ENCODE results near the gene GRIA4. TPM values are rescaled to one million over a fixed set of nuclear protein-coding genes. Genes with fewer than 3 reads are reported as not detected.

GRIA4 gene
- total and polyA plus RNA-seq, 2 donors (not counting 1 experiment from before 2014, with no cell fraction given) = not detected

DNA sequence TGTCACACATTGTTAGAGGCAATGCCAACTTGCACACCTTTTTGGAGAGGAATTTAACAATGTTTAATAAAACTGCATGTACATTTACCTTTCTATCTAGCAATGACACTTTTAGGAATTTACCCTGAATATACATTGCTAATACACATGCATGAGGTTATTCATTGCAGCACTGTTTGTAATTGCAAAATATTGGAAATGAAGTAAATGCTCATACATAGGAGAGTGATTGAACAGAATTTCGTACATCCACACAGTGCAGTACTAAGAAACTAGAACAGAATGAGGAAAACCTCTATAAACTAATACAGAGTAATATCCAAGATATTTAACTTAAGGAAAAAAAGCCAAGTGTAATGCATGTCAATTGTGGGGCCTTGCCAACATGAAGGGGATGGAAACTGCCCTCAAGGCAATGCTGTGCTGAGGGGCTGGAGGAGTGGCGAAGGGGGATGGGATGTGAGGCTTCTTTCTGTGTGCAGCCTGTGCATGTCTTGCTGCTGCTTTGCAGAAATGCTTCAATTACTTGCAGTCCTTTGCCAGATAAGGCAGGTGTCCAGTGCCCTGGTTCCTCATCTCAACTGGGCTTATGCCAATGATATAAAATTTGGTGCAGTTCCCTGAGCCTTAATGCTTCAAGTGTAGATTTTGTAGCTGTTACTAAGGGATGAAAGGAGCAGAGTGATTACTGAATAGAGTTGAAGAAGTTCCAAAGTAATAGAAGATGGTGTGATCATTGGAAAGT lies 96.1 kb downstream of the GRIA4 start:
- Mint-ChIP-seq H3K27me3 (peaks cover 3% of the 10 kb centered on the region), H3K4me3 (no peak overlapping the region), H3K9me3 (ENCODE audit: insufficient read depth) (no peaks in the 10 kb centered on the region), H3K4me1 (no peaks in the 10 kb centered on the region), H3K27ac (no peak overlapping the region)
- 100% methylated on average over 1 of the region's 2 CpGs for WGBS (ENCODE audit: insufficient coverage)
- H3K79me2 ChIP-seq (ENCODE audit: control insufficient read depth, insufficient read depth, low read length) = no peaks in the 10 kb centered on the region
- H2AFZ ChIP-seq (ENCODE audit: insufficient read depth, low read depth, low read length, poor library complexity, severe bottlenecking) = no peak overlapping the region
- no peaks in the 10 kb centered on the region for H3K9me3 ChIP-seq (ENCODE audit: control extremely low read depth in 1 of 3, control insufficient read depth in 2 of 3, insufficient read depth in 1 of 3, low read length in 2 of 3)
- no peak overlapping the region for H3K4me3 ChIP-seq (ENCODE audit: control extremely low read depth in 1 of 5, extremely low read depth in 1 of 5, insufficient read depth in 1 of 5, low read depth in 2 of 5, low read length in 4 of 5)
- H4K20me1 ChIP-seq (ENCODE audit: control insufficient read depth, insufficient read depth, low read length, poor library complexity, severe bottlenecking) = no peaks in the 10 kb centered on the region
- no peaks in the 10 kb centered on the region for H3K27me3 ChIP-seq (replicated peaks in 1 of 4; ENCODE audit: control extremely low read depth in 1 of 4, control insufficient read depth in 3 of 4, insufficient read depth in 4 of 4, low read length in 3 of 4)
- ATAC-seq (ENCODE audit: low read depth) (no peak), DNase-seq (no peak)
- no peak overlapping the region for H3K27ac ChIP-seq (ENCODE audit: low read length in 2 of 2)
- ChIA-PET CTCF (no interaction called here), POLR2A (no interaction called here)
- no peak overlapping the region for H3K9ac ChIP-seq (ENCODE audit: low read length)
- intact Hi-C loops (cut with micrococcal nuclease) = no loop called here
- H3K4me2 ChIP-seq (replicated peaks; ENCODE audit: low read depth, low read length, poor library complexity, severe bottlenecking) = no peak overlapping the region
- no peaks in the 10 kb centered on the region for H3K36me3 ChIP-seq (replicated peaks in 1 of 2; ENCODE audit: control extremely low read depth in 1 of 2, control insufficient read depth in 1 of 2, extremely low read depth in 1 of 2, insufficient read depth in 2 of 2, low read length in 1 of 2)
- H3K4me1 ChIP-seq (ENCODE audit: control insufficient read depth in 2 of 2, insufficient read depth in 2 of 2, low read length in 2 of 2) = no peaks in the 10 kb centered on the region
- TF ChIP-seq, protein P1, sequence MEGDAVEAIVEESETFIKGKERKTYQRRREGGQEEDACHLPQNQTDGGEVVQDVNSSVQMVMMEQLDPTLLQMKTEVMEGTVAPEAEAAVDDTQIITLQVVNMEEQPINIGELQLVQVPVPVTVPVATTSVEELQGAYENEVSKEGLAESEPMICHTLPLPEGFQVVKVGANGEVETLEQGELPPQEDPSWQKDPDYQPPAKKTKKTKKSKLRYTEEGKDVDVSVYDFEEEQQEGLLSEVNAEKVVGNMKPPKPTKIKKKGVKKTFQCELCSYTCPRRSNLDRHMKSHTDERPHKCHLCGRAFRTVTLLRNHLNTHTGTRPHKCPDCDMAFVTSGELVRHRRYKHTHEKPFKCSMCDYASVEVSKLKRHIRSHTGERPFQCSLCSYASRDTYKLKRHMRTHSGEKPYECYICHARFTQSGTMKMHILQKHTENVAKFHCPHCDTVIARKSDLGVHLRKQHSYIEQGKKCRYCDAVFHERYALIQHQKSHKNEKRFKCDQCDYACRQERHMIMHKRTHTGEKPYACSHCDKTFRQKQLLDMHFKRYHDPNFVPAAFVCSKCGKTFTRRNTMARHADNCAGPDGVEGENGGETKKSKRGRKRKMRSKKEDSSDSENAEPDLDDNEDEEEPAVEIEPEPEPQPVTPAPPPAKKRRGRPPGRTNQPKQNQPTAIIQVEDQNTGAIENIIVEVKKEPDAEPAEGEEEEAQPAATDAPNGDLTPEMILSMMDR (IDR thresholded peaks at IDR 0.05) = no peak
- TF ChIP-seq EZH2 (IDR thresholded peaks at IDR 0.05; ENCODE audit: borderline replicate concordance, insufficient read depth, low read depth, low read length, poor library complexity, severe bottlenecking) = no peak

DNA sequence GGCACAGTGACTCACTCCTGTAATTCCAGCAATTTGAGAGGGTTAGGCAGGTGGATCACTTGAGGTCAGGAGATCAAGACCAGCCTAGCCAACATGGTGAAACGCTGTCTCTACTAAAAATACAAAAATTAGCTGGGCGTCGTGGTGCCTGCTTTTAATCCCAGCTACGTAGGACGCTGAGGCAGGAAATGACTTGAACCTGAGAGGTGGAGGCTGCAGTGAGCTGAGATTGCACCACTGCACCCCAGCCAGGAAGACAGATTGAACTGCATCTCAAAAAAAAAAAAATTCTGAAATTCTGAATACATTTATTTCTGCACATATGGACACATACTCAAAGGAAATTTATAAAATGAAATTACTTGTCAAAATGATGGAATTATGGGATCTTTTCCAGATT lies 103.2 kb downstream of the GRIA4 start:
- H2AFZ ChIP-seq (ENCODE audit: insufficient read depth, low read depth, low read length, poor library complexity, severe bottlenecking) = no peak overlapping the region
- Mint-ChIP-seq H3K27ac (no peak overlapping the region), H3K4me1 (no peaks in the 10 kb centered on the region), H3K27me3 (no peaks in the 10 kb centered on the region), H3K4me3 (no peak overlapping the region), H3K9me3 (ENCODE audit: insufficient read depth) (no peaks in the 10 kb centered on the region)
- ChIA-PET POLR2A (no interaction called here), CTCF (no interaction called here)
- no peak overlapping the region for H3K4me3 ChIP-seq (ENCODE audit: control extremely low read depth in 1 of 5, extremely low read depth in 1 of 5, insufficient read depth in 1 of 5, low read depth in 2 of 5, low read length in 4 of 5)
- intact Hi-C loops (cut with micrococcal nuclease) = no loop called here
- 84% methylated on average over 5 of the region's 5 CpGs for WGBS (ENCODE audit: insufficient coverage)
- no peaks in the 10 kb centered on the region for H4K20me1 ChIP-seq (ENCODE audit: control insufficient read depth, insufficient read depth, low read length, poor library complexity, severe bottlenecking)
- H3K9ac ChIP-seq (ENCODE audit: low read length) = no peak overlapping the region
- TF ChIP-seq, protein P1 (IDR thresholded peaks at IDR 0.05) = no peak
- TF ChIP-seq EZH2 (IDR thresholded peaks at IDR 0.05; ENCODE audit: borderline replicate concordance, insufficient read depth, low read depth, low read length, poor library complexity, severe bottlenecking) = no peak
- ATAC-seq (ENCODE audit: low read depth) = no peak
- H3K36me3 ChIP-seq (replicated peaks in 1 of 2; ENCODE audit: control extremely low read depth in 1 of 2, control insufficient read depth in 1 of 2, extremely low read depth in 1 of 2, insufficient read depth in 2 of 2, low read length in 1 of 2) = no peaks in the 10 kb centered on the region
- no peaks in the 10 kb centered on the region for H3K27me3 ChIP-seq (replicated peaks in 1 of 4; ENCODE audit: control extremely low read depth in 1 of 4, control insufficient read depth in 3 of 4, insufficient read depth in 4 of 4, low read length in 3 of 4)
- no peak for DNase-seq
- H3K4me2 ChIP-seq (replicated peaks; ENCODE audit: low read depth, low read length, poor library complexity, severe bottlenecking) = no peak overlapping the region
- no peaks in the 10 kb centered on the region for H3K9me3 ChIP-seq (ENCODE audit: control extremely low read depth in 1 of 3, control insufficient read depth in 2 of 3, insufficient read depth in 1 of 3, low read length in 2 of 3)
- no peaks in the 10 kb centered on the region for H3K79me2 ChIP-seq (ENCODE audit: control insufficient read depth, insufficient read depth, low read length)
- H3K4me1 ChIP-seq (ENCODE audit: control insufficient read depth in 2 of 2, insufficient read depth in 2 of 2, low read length in 2 of 2) = no peaks in the 10 kb centered on the region
- no peak overlapping the region for H3K27ac ChIP-seq (ENCODE audit: low read length in 2 of 2)

Data from B cell (primary cell).